ENCODE measurements around the gene SEC24C.
"Not testable (repeated sequence)": the region's sequence is repeated elsewhere in the genome, so short reads cannot be mapped to it uniquely, and the experiment has no call there.

The SEC24C gene

GRCh38 chr10:73785721-73786511, 41.7 kb downstream of the SEC24C start:
- TF ChIP-seq CTCF (IDR thresholded peaks at IDR 0.05; ENCODE audit: control insufficient read depth, insufficient read depth, low read depth, low read length, missing control alignments), result no peak
- DNase-seq (ENCODE audit: low read depth), result no peak
- peak overlapping the region; percentile 67 for H3K4me3 ChIP-seq (ENCODE audit: control insufficient read depth, low read depth, low read length)

- DNase-seq (ENCODE audit: low read depth), result no peak
- TF ChIP-seq CTCF (IDR thresholded peaks at IDR 0.05; ENCODE audit: control insufficient read depth, insufficient read depth, low read depth, low read length, missing control alignments), result no peak
- H3K4me3 ChIP-seq (ENCODE audit: control insufficient read depth, low read depth, low read length), result peak overlapping the region; percentile 67
Measured at GRCh38 chr10:73786512-73786885, 42.3 kb downstream of the SEC24C start.

- H3K4me3 ChIP-seq (ENCODE audit: control insufficient read depth, low read depth, low read length); DNase-seq (ENCODE audit: low read depth): not testable (repeated sequence)
Measured at GRCh38 chr10:73787031-73787800, 43.0 kb downstream of the SEC24C start.

- H3K4me3 ChIP-seq (ENCODE audit: control insufficient read depth, low read depth, low read length), result no peak overlapping the region
- no peak for DNase-seq (ENCODE audit: low read depth)
- no peak for TF ChIP-seq CTCF (IDR thresholded peaks at IDR 0.05; ENCODE audit: control insufficient read depth, insufficient read depth, low read depth, low read length, missing control alignments)
Measured at GRCh38 chr10:73788864-73789658, 44.9 kb downstream of the SEC24C start.

- H3K4me3 ChIP-seq (ENCODE audit: control insufficient read depth, low read depth, low read length), result no peak overlapping the region
- DNase-seq (ENCODE audit: low read depth), result no peak
- TF ChIP-seq CTCF (IDR thresholded peaks at IDR 0.05; ENCODE audit: control insufficient read depth, insufficient read depth, low read depth, low read length, missing control alignments), result no peak
Measured at GRCh38 chr10:73789659-73790055, 45.5 kb downstream of the SEC24C start.

GRCh38 chr10:73790886-73791625, 46.9 kb downstream of the SEC24C start:
- TF ChIP-seq CTCF (IDR thresholded peaks at IDR 0.05; ENCODE audit: control insufficient read depth, insufficient read depth, low read depth, low read length, missing control alignments), result no peak
- no peak for DNase-seq (ENCODE audit: low read depth)
- no peak overlapping the region for H3K4me3 ChIP-seq (ENCODE audit: control insufficient read depth, low read depth, low read length)
